HepG2 (cell line): Measurements from ENCODE around the gene PDE3B. TPM values are rescaled to one million over a fixed set of nuclear protein-coding genes. Genes with fewer than 3 reads are reported as not detected.

Experiments used
- ATF1 ChIP-seq: IDR thresholded peaks from 2 replicates; pipeline ENCODE4 v1.6.1; 2016; ENCODE audit warnings: mild to moderate bottlenecking, control low read depth
- BCLAF1 ChIP-seq: fragments of 450-650 bp; IDR thresholded peaks from 2 replicates; pipeline ENCODE4 v1.6.1; 2017; ENCODE audit warnings: mild to moderate bottlenecking
- CREB1 ChIP-seq, 2 experiments: fragments of 450-650 bp in 1 of 2; IDR thresholded peaks; 2 replicates each; pipeline ENCODE4 v1.6.1; 2016 to 2017; ENCODE audit warnings: control low read depth in 1 of 2, mild to moderate bottlenecking in 1 of 2, missing compliant biosample characterization in 1 of 2, missing genetic modification characterization in 1 of 2
- HMG20A ChIP-seq: IDR thresholded peaks from 2 replicates; pipeline ENCODE4 v1.6.1; 2016; ENCODE audit warnings: borderline replicate concordance
- LRRFIP1 ChIP-seq: sonication (generic); formaldehyde crosslinking; conservative IDR thresholded peaks from 2 replicates; pipeline ENCODE4 v1.4.0; 2020; ENCODE audit warnings: missing genetic modification reagents
- RBFOX2 ChIP-seq: fragments of 200-400 bp; formaldehyde crosslinking; IDR thresholded peaks from 2 replicates; pipeline ENCODE4 v1.6.1; 2017; ENCODE audit warnings: low read depth, mild to moderate bottlenecking, low read length
- SRY ChIP-seq: sonication (generic); formaldehyde crosslinking; IDR thresholded peaks from 2 replicates; pipeline ENCODE4 v1.8.0; 2022; ENCODE audit warnings: mild to moderate bottlenecking, missing genetic modification reagents
- TARDBP ChIP-seq: sonication (generic); formaldehyde crosslinking; IDR thresholded peaks from 2 replicates; pipeline ENCODE4 v1.8.0; 2022; ENCODE audit warnings: mild to moderate bottlenecking, missing genetic modification reagents
- ZEB1 ChIP-seq: IDR thresholded peaks from 2 replicates; pipeline ENCODE4 v1.6.1; 2012; ENCODE audit warnings: mild to moderate bottlenecking, low read depth, inconsistent platforms; ENCODE audit not compliant: insufficient replicate concordance
- ZMAT3 ChIP-seq: sonication (generic); formaldehyde crosslinking; conservative IDR thresholded peaks from 2 replicates; pipeline ENCODE4 v1.7.0; 2021; ENCODE audit warnings: missing genetic modification reagents
- ZMYM2 ChIP-seq: sonication (generic); formaldehyde crosslinking; IDR thresholded peaks from 2 replicates; pipeline ENCODE4 v1.8.0; 2022; ENCODE audit warnings: mild to moderate bottlenecking, missing genetic modification reagents
- ZNF20 ChIP-seq: sonication (generic); formaldehyde crosslinking; IDR thresholded peaks from 2 replicates; pipeline ENCODE4 v1.4.0; 2020; ENCODE audit warnings: mild to moderate bottlenecking, moderate library complexity, missing genetic modification reagents
- ZNF207 ChIP-seq: fragments of 450-650 bp; IDR thresholded peaks from 2 replicates; pipeline ENCODE4 v1.6.1; 2016; ENCODE audit warnings: antibody characterized with exemption, borderline replicate concordance
- ZNF225 ChIP-seq: sonication (generic); formaldehyde crosslinking; IDR thresholded peaks from 2 replicates; pipeline ENCODE4 v1.4.0; 2020; ENCODE audit warnings: mild to moderate bottlenecking, missing genetic modification reagents
- ZNF639 ChIP-seq: conservative IDR thresholded peaks from 2 replicates; pipeline ENCODE4 v1.6.1; 2018; ENCODE audit warnings: missing genetic modification reagents
- ZNF766 ChIP-seq: sonication (generic); formaldehyde crosslinking; IDR thresholded peaks from 2 replicates; pipeline ENCODE4 v1.5.0; 2020; ENCODE audit warnings: missing genetic modification reagents, borderline replicate concordance
- ZSCAN5A ChIP-seq: sonication (generic); formaldehyde crosslinking; IDR thresholded peaks from 2 replicates; pipeline ENCODE4 v1.8.0; 2022; ENCODE audit warnings: mild to moderate bottlenecking, missing genetic modification reagents, borderline replicate concordance
- polyA plus RNA-seq, 8 experiments: library from polyadenylated mRNA; depleted of rRNA in 3 of 8; stranded (reverse) in 7 of 8; unstranded in 1 of 8; fragments of >200 nt; fragmentation: Illumina TruSeq in 4 of 8; extraction: Trizol in 4 of 8; gene quantifications; 2 replicates each; pipeline versions ENCODE4 v1.2.1 to v1.2.3, GENCODE V29; 2011 to 2016; ENCODE audit warnings: low read depth in 4 of 8, missing spikeins in 1 of 8, mixed read lengths in 1 of 8; ENCODE audit not compliant: insufficient read depth in 1 of 8
- total RNA-seq, 5 experiments: library from RNA; depleted of rRNA; stranded (reverse); fragments of >200 nt; fragmentation: Illumina TruSeq; extraction: Trizol; gene quantifications; 2 replicates each; pipeline ENCODE4 v1.2.3, GENCODE V29; 2016; ENCODE audit warnings: low read depth in 1 of 5
- TF ChIP-seq, protein P1 (sequence below): sonication (generic); formaldehyde crosslinking; IDR thresholded peaks from 2 replicates; pipeline ENCODE4 v1.8.0; 2022; ENCODE audit warnings: mild to moderate bottlenecking, missing genetic modification reagents, moderate library complexity
- TF ChIP-seq, protein P2 (sequence below): IDR thresholded peaks from 2 replicates; pipeline ENCODE4 v1.6.1; 2016
- TF ChIP-seq, protein P3 (sequence below): sonication (generic); formaldehyde crosslinking; IDR thresholded peaks from 2 replicates; pipeline ENCODE4 v1.5.0; 2020; ENCODE audit warnings: missing genetic modification reagents, mild to moderate bottlenecking, borderline replicate concordance

The PDE3B gene
- total and polyA plus RNA-seq, 2 of the 13 experiments (the other 11 are each of a cell fraction or from before 2014, with no cell fraction given) = 14.1 to 26.5 TPM

- TF ChIP-seq LRRFIP1 (CRISPR knock-in tag) = no peak
- TF ChIP-seq ZNF20 (CRISPR knock-in tag) = no peak
- TF ChIP-seq TARDBP (CRISPR knock-in tag) = peak; percentile 42; the same call in 1 of the 2 replicates
- TF ChIP-seq, protein P1, sequence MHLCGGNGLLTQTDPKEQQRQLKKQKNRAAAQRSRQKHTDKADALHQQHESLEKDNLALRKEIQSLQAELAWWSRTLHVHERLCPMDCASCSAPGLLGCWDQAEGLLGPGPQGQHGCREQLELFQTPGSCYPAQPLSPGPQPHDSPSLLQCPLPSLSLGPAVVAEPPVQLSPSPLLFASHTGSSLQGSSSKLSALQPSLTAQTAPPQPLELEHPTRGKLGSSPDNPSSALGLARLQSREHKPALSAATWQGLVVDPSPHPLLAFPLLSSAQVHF (CRISPR knock-in tag) = no peak
- TF ChIP-seq ZNF639 (CRISPR knock-in tag) = no peak
- TF ChIP-seq ZNF207 = no peak
- TF ChIP-seq, protein P2, sequence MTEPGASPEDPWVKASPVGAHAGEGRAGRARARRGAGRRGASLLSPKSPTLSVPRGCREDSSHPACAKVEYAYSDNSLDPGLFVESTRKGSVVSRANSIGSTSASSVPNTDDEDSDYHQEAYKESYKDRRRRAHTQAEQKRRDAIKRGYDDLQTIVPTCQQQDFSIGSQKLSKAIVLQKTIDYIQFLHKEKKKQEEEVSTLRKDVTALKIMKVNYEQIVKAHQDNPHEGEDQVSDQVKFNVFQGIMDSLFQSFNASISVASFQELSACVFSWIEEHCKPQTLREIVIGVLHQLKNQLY (CRISPR knock-in tag) = no peak
- 0 out of 2 replicates have a peak, but pooled peaks have one; percentile 37 for TF ChIP-seq ZMYM2 (CRISPR knock-in tag)
- TF ChIP-seq ZMAT3 (CRISPR knock-in tag) = no peak
- TF ChIP-seq ATF1 = no peak
- peak; percentile 60; the same call in 1 of the 2 replicates for TF ChIP-seq HMG20A (CRISPR knock-in tag)
- no peak for TF ChIP-seq RBFOX2
- no peak for TF ChIP-seq SRY (CRISPR knock-in tag)
- TF ChIP-seq CREB1 (IDR thresholded peaks at IDR 0.05) = no peak
- no peak for TF ChIP-seq CREB1 (CRISPR knock-in tag; IDR thresholded peaks at IDR 0.05)
- TF ChIP-seq ZNF225 (CRISPR knock-in tag) = no peak
- no peak for TF ChIP-seq ZSCAN5A (CRISPR knock-in tag)
- no peak for TF ChIP-seq BCLAF1
- no peak for TF ChIP-seq ZEB1
- TF ChIP-seq ZNF766 (CRISPR knock-in tag) = no peak
- TF ChIP-seq, protein P3, sequence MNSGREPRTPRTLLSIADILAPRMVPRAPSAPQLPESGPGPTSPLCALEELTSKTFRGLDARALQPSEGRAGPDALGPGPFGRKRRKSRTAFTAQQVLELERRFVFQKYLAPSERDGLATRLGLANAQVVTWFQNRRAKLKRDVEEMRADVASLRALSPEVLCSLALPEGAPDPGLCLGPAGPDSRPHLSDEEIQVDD (CRISPR knock-in tag) = no peak
Observed at GRCh38 chr11:14741195-14741594, 97.6 kb downstream of the PDE3B start (continued).
